Mesendoderm (in vitro differentiated cells): ENCODE measurements around the gene CNTNAP3B.
"Not testable (repeated sequence)": the region's sequence is repeated elsewhere in the genome, so short reads cannot be mapped to it uniquely, and the experiment has no call there.

Source experiments
- DNase-seq: peaks from one replicate; pipeline ENCODE4 v3.0.0; 2013
- H2AK5ac ChIP-seq: 2 replicates; pipeline ENCODE4 v1.6.1; 2013; ENCODE audit warnings: low read length, inconsistent platforms
- H2BK120ac ChIP-seq: 2 replicates; pipeline ENCODE4 v1.6.1; 2013; ENCODE audit warnings: low read depth, mild to moderate bottlenecking, low read length, moderate library complexity, mixed read lengths
- H2BK15ac ChIP-seq: replicated peaks from 2 replicates; pipeline ENCODE4 v1.6.1; 2013; ENCODE audit warnings: low read depth, mild to moderate bottlenecking, moderate library complexity
- H2BK5ac ChIP-seq: 2 replicates; pipeline ENCODE4 v1.6.1; 2013; ENCODE audit warnings: low read length, inconsistent platforms
- H3K18ac ChIP-seq: 2 replicates; pipeline ENCODE4 v1.6.1; 2013; ENCODE audit warnings: mild to moderate bottlenecking, low read length, mixed read lengths
- H3K23ac ChIP-seq: one replicate; pipeline ENCODE4 v1.6.1; 2013; ENCODE audit warnings: low read length
- H3K27ac ChIP-seq: 2 replicates; pipeline ENCODE4 v1.5.1; 2013; ENCODE audit warnings: low read depth, mild to moderate bottlenecking, inconsistent platforms, low read length, moderate library complexity
- H3K27me3 ChIP-seq: 2 replicates; pipeline ENCODE4 v1.6.1; 2013; ENCODE audit warnings: low read length, control low read depth, mild to moderate bottlenecking, inconsistent platforms; ENCODE audit not compliant: insufficient read depth, poor library complexity
- H3K36me3 ChIP-seq: 2 replicates; pipeline ENCODE4 v1.6.1; 2013; ENCODE audit warnings: low read length, inconsistent platforms; ENCODE audit not compliant: control insufficient read depth, insufficient read depth
- H3K4ac ChIP-seq: one replicate; pipeline ENCODE4 v1.6.1; 2013; ENCODE audit warnings: low read depth, mild to moderate bottlenecking, low read length, moderate library complexity
- H3K4me1 ChIP-seq: 2 replicates; pipeline ENCODE4 v1.6.1; 2013; ENCODE audit warnings: low read depth, low read length, inconsistent platforms; ENCODE audit not compliant: control insufficient read depth
- H3K4me2 ChIP-seq: 2 replicates; pipeline ENCODE4 v1.6.1; 2013; ENCODE audit warnings: low read length
- H3K4me3 ChIP-seq: 2 replicates; pipeline ENCODE4 v1.5.1; 2013; ENCODE audit warnings: mild to moderate bottlenecking, low read length
- H3K56ac ChIP-seq: one replicate; pipeline ENCODE4 v1.6.1; 2013; ENCODE audit warnings: low read length
- H3K79me1 ChIP-seq: 2 replicates; pipeline ENCODE4 v1.6.1; 2013; ENCODE audit warnings: low read length, inconsistent platforms
- H3K79me2 ChIP-seq: 2 replicates; pipeline ENCODE4 v1.6.1; 2013; ENCODE audit warnings: mild to moderate bottlenecking, low read length; ENCODE audit not compliant: control insufficient read depth, insufficient read depth
- H3K9ac ChIP-seq: 2 replicates; pipeline ENCODE4 v1.6.1; 2013; ENCODE audit warnings: low read length, inconsistent platforms
- H4K5ac ChIP-seq: one replicate; pipeline ENCODE4 v1.6.1; 2013; ENCODE audit warnings: low read length
- H4K8ac ChIP-seq: one replicate; pipeline ENCODE4 v1.6.1; 2013; ENCODE audit warnings: low read depth, mild to moderate bottlenecking, control low read depth, low read length, moderate library complexity
- WGBS: extraction: QIAGEN DNeasy Blood & Tissue Kit; methylation state at CpG from one replicate; pipeline ENCODE4 v1.1.7; 2013; ENCODE audit warnings: low lambda C conversion rate, missing lambda C conversion rate; ENCODE audit not compliant: insufficient coverage; ENCODE audit errors: extremely low coverage; 5-methylcytosine and 5-hydroxymethylcytosine counted together

Gene CNTNAP3B

DNA sequence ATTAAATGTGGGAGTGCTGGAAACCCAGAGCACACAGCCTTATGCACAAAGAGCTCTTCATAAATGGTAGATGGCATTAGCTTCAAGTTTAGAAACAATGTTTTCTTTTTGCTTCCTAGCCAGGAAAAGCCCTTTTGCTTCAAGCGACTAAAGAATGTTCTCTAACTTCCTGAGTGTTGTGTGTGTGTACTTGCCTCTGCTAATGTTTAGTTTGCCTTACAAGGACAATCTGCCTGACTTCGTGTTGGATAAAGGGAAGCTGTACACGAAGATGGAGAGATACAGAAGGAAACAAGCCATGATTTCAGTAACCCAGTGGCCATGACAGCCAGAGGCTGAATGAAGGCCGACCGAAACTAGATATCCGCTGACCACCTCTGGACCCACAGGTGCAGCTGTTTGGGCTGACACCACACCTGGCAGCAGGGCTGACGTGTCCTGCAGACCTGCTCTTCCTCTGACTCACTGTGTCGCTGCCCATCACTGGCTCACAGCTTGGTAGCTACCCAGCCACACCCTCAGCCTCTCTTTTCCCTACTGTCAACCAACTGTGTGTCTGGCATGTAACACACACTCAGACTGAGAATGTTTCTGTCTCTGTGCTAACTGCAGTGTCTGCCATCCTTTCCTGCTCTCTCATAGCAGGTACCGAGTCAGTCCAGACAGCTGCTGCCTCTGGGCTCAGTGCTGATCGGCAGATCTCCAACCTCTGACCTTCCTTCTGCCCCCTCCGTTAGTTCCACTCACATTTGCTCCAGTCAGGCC lies 59.0 kb downstream of the CNTNAP3B start:
- H3K18ac ChIP-seq, H2AK5ac ChIP-seq, H3K27me3 ChIP-seq, H3K4ac ChIP-seq, H3K4me1 ChIP-seq, H3K23ac ChIP-seq, H2BK120ac ChIP-seq, H3K9ac ChIP-seq, H4K5ac ChIP-seq, H3K36me3 ChIP-seq, H3K56ac ChIP-seq, H2BK5ac ChIP-seq, H3K79me2 ChIP-seq, H3K79me1 ChIP-seq, H3K27ac ChIP-seq, H3K4me3 ChIP-seq, H2BK15ac ChIP-seq, DNase-seq, H4K8ac ChIP-seq, H3K4me2 ChIP-seq: not testable (repeated sequence)
- no CpG with 5 or more reads among the region's 11 CpGs for WGBS

DNA sequence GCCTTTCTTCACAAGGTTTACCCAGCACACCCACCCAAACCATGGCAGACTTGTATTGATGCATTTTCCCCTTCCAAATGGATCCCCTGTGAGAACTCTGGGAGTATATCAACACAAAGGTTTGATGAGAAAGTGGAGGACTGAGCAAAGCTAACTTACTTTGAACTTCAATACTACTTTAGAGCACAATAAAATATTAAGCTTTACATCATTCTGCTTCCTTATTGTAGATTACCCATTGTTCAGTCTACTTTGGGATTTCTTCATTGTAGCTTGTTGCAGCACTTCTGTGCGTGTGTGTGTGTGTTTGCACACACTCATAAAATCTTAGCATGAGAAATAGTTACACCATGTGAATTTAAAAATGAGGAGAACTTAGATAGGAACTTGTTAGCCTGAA lies 75.4 kb downstream of the CNTNAP3B start:
- H3K18ac ChIP-seq, H3K9ac ChIP-seq, H3K79me2 ChIP-seq, H3K36me3 ChIP-seq, H3K27me3 ChIP-seq, H4K8ac ChIP-seq, H4K5ac ChIP-seq, H2AK5ac ChIP-seq, H3K23ac ChIP-seq, H3K4me2 ChIP-seq, H3K56ac ChIP-seq, H3K4me3 ChIP-seq, DNase-seq, H2BK120ac ChIP-seq, H2BK5ac ChIP-seq, H3K4me1 ChIP-seq, H2BK15ac ChIP-seq, H3K27ac ChIP-seq, H3K4ac ChIP-seq, H3K79me1 ChIP-seq: not testable (repeated sequence)
- no CpG with 5 or more reads among the region's 1 CpG for WGBS

- H3K79me2 ChIP-seq, H3K4ac ChIP-seq, H3K4me2 ChIP-seq, H2BK15ac ChIP-seq, H4K5ac ChIP-seq, DNase-seq, H3K56ac ChIP-seq, H2AK5ac ChIP-seq, H3K18ac ChIP-seq, H3K27ac ChIP-seq, H3K4me1 ChIP-seq, H3K9ac ChIP-seq, H3K23ac ChIP-seq, H3K4me3 ChIP-seq, H4K8ac ChIP-seq, H3K27me3 ChIP-seq, H3K36me3 ChIP-seq, H2BK5ac ChIP-seq, H3K79me1 ChIP-seq, H2BK120ac ChIP-seq: not testable (repeated sequence)
- no CpG with 5 or more reads among the region's 2 CpGs for WGBS
Observed at GRCh38 chr9:42050701-42051100, 78.5 kb downstream of the CNTNAP3B start.

- not testable (repeated sequence) for H3K27ac ChIP-seq, H3K56ac ChIP-seq, H3K9ac ChIP-seq, H3K4me3 ChIP-seq, H3K4ac ChIP-seq, H2BK5ac ChIP-seq, DNase-seq, H2BK120ac ChIP-seq, H3K4me1 ChIP-seq, H3K36me3 ChIP-seq, H4K8ac ChIP-seq, H3K79me2 ChIP-seq, H4K5ac ChIP-seq, H3K79me1 ChIP-seq, H3K4me2 ChIP-seq, H2AK5ac ChIP-seq, H3K18ac ChIP-seq, H2BK15ac ChIP-seq, H3K27me3 ChIP-seq, H3K23ac ChIP-seq
- no CpG with 5 or more reads among the region's 10 CpGs for WGBS
Observed at GRCh38 chr9:42044422-42045010, 84.7 kb downstream of the CNTNAP3B start.

- H3K9ac ChIP-seq, H3K4me1 ChIP-seq, H2BK15ac ChIP-seq, H3K79me1 ChIP-seq, H4K5ac ChIP-seq, H3K4ac ChIP-seq, H3K18ac ChIP-seq, H2AK5ac ChIP-seq, H3K23ac ChIP-seq, H3K56ac ChIP-seq, H4K8ac ChIP-seq, H3K4me3 ChIP-seq, H3K79me2 ChIP-seq, H2BK120ac ChIP-seq, H3K27ac ChIP-seq, H2BK5ac ChIP-seq, DNase-seq, H3K27me3 ChIP-seq, H3K36me3 ChIP-seq, H3K4me2 ChIP-seq: not testable (repeated sequence)
- WGBS = no CpG with 5 or more reads among the region's 3 CpGs
Observed at GRCh38 chr9:42033541-42033940, 95.7 kb downstream of the CNTNAP3B start.

DNA sequence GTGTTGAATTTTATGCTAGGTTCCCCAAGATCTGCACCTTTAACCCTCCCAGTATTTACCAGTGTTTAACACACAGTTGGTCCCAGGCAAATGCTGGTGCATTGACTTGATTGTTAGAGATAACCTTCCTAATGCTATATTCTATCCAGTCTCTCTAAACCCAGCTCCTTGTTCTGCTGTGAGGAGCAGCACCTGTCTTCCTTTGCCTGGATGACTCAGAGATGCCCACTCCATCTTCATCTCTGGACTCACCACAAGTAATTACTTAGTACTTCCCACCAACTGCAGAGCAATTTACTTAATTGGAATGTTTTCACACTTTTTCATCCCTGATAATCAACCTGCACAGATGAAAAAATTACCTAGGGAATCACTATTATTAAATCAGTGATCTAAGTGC lies 108.6 kb downstream of the CNTNAP3B start:
- H3K4ac ChIP-seq, H2BK120ac ChIP-seq, H3K79me2 ChIP-seq, H3K9ac ChIP-seq, H3K36me3 ChIP-seq, H3K79me1 ChIP-seq, H2AK5ac ChIP-seq, H4K8ac ChIP-seq, H3K23ac ChIP-seq, DNase-seq, H2BK5ac ChIP-seq, H3K56ac ChIP-seq, H4K5ac ChIP-seq, H3K4me2 ChIP-seq, H3K27me3 ChIP-seq, H2BK15ac ChIP-seq, H3K4me1 ChIP-seq, H3K27ac ChIP-seq, H3K18ac ChIP-seq, H3K4me3 ChIP-seq: not testable (repeated sequence)
